MCF 10A (cell line): ENCODE results near the gene PLD5. TPM values are rescaled to one million over a fixed set of nuclear protein-coding genes. Genes with fewer than 3 reads are reported as not detected.

Source experiments
- Bru-seq: library from RNA; stranded (reverse); fragments of 400-500 nt; gene quantifications from one replicate; lab custom pipeline; 2021; lab: Mats Ljungman, UMichigan
- BruChase-seq, 2 experiments: library from RNA; stranded (reverse); fragments of 400-500 nt; gene quantifications; one replicate each; lab custom pipeline; 2021; lab: Mats Ljungman, UMichigan
- BruUV-seq: library from RNA; stranded (reverse); fragments of 400-500 nt; replicated peaks from 2 replicates; lab custom pipeline; 2021; lab: Mats Ljungman, UMichigan
- CTCF ChIA-PET: fragments of 300-600 bp; sonication (Branson Sonifier 250); formaldehyde crosslinking; extraction: SDS; loops from one replicate; lab custom pipeline; 2021; ENCODE audit warnings: antibody characterized with exemption, inconsistent platforms; lab: Yijun Ruan, JAX
- POLR2A ChIA-PET: fragments of 300-600, 350-650 bp; sonication (Branson Sonifier 250); formaldehyde crosslinking; extraction: SDS; loops from one replicate; lab custom pipeline; 2020; ENCODE audit warnings: antibody characterized with exemption, inconsistent platforms; lab: Yijun Ruan, JAX
- DNase-seq: peaks from one replicate; pipeline ENCODE4 v3.0.0-alpha.2; 2018; ENCODE audit not compliant: unreplicated experiment
- H3K27ac Mint-ChIP-seq: one replicate; pipeline ENCODE4 v1.8.0; 2022; ENCODE audit warnings: mild to moderate bottlenecking, low read depth, mixed read lengths; ENCODE audit not compliant: unreplicated experiment
- H3K27me3 Mint-ChIP-seq: one replicate; pipeline ENCODE4 v1.8.0; 2022; ENCODE audit warnings: mixed read lengths; ENCODE audit not compliant: insufficient read depth, unreplicated experiment
- H3K36me3 Mint-ChIP-seq: one replicate; pipeline ENCODE4 v1.8.0; 2022; ENCODE audit warnings: mild to moderate bottlenecking, moderate library complexity, mixed read lengths; ENCODE audit not compliant: insufficient read depth, unreplicated experiment
- H3K4me1 Mint-ChIP-seq: one replicate; pipeline ENCODE4 v1.8.0; 2022; ENCODE audit warnings: mixed read lengths; ENCODE audit not compliant: insufficient read depth, unreplicated experiment
- H3K4me3 Mint-ChIP-seq: one replicate; pipeline ENCODE4 v1.8.0; 2022; ENCODE audit warnings: mild to moderate bottlenecking, moderate library complexity, mixed read lengths; ENCODE audit not compliant: unreplicated experiment
- H3K9me3 Mint-ChIP-seq: one replicate; pipeline ENCODE4 v1.8.0; 2022; ENCODE audit warnings: mixed read lengths; ENCODE audit not compliant: unreplicated experiment
- intact Hi-C: fragments of 100-400 bp; cut with micrococcal nuclease; formaldehyde crosslinking; loops from 2 replicates; pipeline ENCODE4 v1.14.1; 2022
- long read RNA-seq: library from polyadenylated mRNA; stranded (forward); transcript quantifications from one replicate; pipeline ENCODE4 v2.0.0, GENCODE V29; 2022
- total RNA-seq: library from RNA; stranded (reverse); gene quantifications from 2 replicates; pipeline ENCODE4 v1.2.3, GENCODE V29; 2022
- TF ChIP-seq, protein P1 (sequence below): fragments of 200-600 bp; IDR thresholded peaks from one replicate; pipeline ENCODE4 v1.8.0; 2022; ENCODE audit warnings: antibody characterized with exemption, mild to moderate bottlenecking; ENCODE audit not compliant: unreplicated experiment

The PLD5 gene
- 16.1 and 18.3 TPM in 2 replicates for total RNA-seq
- Bru-seq, nascent RNA = percentile 71 among the genes with signal in this experiment
- BruChase-seq, experiment 1, labeled RNA remaining after a 6-hour chase = percentile 63 among the genes with signal in this experiment
- percentile 71 among the genes with signal in this experiment for BruChase-seq, experiment 2, labeled RNA remaining after a 2-hour chase
- long read RNA-seq, full-length matches to known transcripts = 9 of 16 reads
- long read RNA-seq, partial matches to known transcripts = 1 of 16 reads
- long read RNA-seq, other reads (novel, unspliced or antisense) = 6 of 16 reads

DNA sequence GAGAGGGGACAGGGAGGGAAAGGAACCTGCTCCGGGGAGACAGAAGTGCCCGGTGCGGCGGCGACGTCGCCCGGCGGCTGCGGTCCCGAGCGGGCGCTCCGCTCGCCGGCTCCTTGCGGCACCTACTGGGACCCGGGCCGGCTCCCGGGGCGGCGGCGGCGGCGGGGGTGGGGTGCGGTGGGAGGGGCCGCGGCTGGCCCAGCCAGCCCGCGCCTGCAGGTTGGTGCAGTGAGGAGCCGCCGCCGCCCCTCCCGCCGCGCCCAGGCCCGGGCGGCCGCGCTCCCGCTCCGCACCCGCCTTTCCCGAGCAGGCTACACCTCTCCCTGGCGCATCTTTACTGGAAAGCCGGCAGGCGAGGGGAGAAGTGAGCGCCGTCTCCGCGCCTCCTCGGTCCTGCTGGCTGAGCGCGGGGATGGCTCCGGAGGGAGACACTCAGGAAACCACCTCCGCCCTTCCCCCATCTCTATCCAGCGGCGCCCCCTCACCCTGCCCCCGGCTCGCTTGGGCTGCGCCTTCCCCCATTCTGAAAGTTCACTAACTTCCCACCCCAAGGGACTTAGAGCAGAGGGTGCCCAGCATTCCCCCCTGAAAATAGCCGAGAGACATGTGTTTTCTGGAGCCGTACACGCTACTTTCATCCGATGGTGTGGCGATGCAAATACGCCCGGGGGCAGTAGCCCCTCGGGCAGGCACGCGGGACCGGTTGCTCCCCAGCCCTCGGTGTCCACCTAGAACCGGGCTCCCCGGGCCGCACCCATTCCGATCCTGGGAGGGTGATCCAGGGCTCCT, at the start of gene PLD5:
PLD5 (minus strand) TSS at position 127 of the 789 bp plus-strand sequence.
- peak; percentile 61 for DNase-seq
- Mint-ChIP-seq H3K27ac (no peak within 1 kb of the TSS), H3K4me3 (peak within 1 kb of the TSS; percentile 79), H3K9me3 (no peaks in the 10 kb centered on the region), H3K27me3 (no peaks in the 10 kb centered on the region), H3K36me3 (no peaks in the 10 kb centered on the region), H3K4me1 (peaks cover 26% of the 10 kb centered on the region)
- POLR2A ChIA-PET = no interaction called here
- intact Hi-C loops = loop anchor here (1.0 to 10.0 kb wide), 8 partner anchors 58 to 801 kb away; no protein-coding TSS in a partner anchor
- TSS peak; percentile 63 for BruUV-seq
- TF ChIP-seq, protein P1, sequence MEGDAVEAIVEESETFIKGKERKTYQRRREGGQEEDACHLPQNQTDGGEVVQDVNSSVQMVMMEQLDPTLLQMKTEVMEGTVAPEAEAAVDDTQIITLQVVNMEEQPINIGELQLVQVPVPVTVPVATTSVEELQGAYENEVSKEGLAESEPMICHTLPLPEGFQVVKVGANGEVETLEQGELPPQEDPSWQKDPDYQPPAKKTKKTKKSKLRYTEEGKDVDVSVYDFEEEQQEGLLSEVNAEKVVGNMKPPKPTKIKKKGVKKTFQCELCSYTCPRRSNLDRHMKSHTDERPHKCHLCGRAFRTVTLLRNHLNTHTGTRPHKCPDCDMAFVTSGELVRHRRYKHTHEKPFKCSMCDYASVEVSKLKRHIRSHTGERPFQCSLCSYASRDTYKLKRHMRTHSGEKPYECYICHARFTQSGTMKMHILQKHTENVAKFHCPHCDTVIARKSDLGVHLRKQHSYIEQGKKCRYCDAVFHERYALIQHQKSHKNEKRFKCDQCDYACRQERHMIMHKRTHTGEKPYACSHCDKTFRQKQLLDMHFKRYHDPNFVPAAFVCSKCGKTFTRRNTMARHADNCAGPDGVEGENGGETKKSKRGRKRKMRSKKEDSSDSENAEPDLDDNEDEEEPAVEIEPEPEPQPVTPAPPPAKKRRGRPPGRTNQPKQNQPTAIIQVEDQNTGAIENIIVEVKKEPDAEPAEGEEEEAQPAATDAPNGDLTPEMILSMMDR = no peak
- CTCF ChIA-PET = interaction anchor here (0.6 to 1.9 kb wide), 17 partner anchors 10 to 412 kb away, joined by 3 to 13 read pairs (median 3); no protein-coding TSS in a partner anchor

DNA sequence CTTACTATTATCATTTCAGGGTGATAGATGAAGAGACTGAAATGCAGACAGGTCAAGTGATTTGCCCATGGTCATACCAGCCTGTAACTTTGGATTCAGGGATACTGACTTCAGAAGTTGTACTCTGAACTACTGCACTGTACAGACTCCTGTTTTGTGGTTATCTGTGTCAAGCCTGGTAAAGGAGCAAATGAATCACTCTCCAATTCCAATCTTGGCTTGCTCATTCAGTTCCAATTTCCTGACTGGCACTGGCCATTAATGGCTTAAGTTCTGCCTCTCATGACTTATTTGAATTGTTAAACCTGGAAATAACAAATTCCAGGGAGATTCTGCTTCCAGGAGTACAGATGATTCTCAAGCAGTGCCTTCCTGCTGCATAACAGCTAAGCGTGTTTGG, 45.4 kb upstream of the PLD5 start:
- Mint-ChIP-seq H3K27me3 (no peaks in the 10 kb centered on the region), H3K27ac (no peak overlapping the region), H3K36me3 (no peaks in the 10 kb centered on the region), H3K4me3 (no peak overlapping the region), H3K9me3 (no peaks in the 10 kb centered on the region), H3K4me1 (no peaks in the 10 kb centered on the region)
- TF ChIP-seq, protein P1 = no peak
- intact Hi-C loops = no loop called here
- ChIA-PET POLR2A (no interaction called here), CTCF (interaction anchor here (0.7 kb wide), 1 partner anchor 14 kb away, joined by 3 read pairs; no protein-coding TSS in a partner anchor)
- no TSS peak for BruUV-seq
- DNase-seq = no peak

DNA sequence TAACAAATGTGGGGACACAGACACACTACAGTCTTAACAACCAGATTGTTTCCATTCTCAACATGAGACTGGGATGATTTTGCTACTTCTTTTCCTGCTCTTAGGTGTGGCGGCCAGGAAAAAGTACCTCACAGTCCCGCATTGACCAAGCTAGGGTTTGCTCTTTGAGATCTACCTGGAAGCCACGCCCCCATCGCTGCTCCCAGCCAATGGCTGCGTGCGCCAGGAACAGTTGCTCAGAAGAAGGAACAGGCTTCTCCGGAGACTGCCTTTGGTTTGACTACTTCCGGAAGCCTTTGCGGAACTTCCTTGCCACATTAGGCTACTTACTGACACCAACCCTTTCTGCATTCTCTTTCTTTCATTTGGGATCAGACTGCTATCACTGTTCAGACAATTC, 44.2 kb upstream of the PLD5 start:
- no peaks in the 10 kb centered on the region for H3K27me3 Mint-ChIP-seq
- ChIA-PET CTCF (interaction anchor here (0.7 kb wide), 1 partner anchor 141 kb away, joined by 3 read pairs; no protein-coding TSS in a partner anchor), POLR2A (interaction anchor here (0.8 kb wide), 1 partner anchor 9 kb away, joined by 3 read pairs; no protein-coding TSS in a partner anchor)
- intact Hi-C loops = no loop called here
- no peak overlapping the region for H3K4me3 Mint-ChIP-seq
- H3K36me3 Mint-ChIP-seq = no peaks in the 10 kb centered on the region
- H3K4me1 Mint-ChIP-seq = no peaks in the 10 kb centered on the region
- DNase-seq = no peak
- TF ChIP-seq, protein P1 = no peak
- H3K27ac Mint-ChIP-seq = no peak overlapping the region
- no TSS peak for BruUV-seq
- no peaks in the 10 kb centered on the region for H3K9me3 Mint-ChIP-seq

DNA sequence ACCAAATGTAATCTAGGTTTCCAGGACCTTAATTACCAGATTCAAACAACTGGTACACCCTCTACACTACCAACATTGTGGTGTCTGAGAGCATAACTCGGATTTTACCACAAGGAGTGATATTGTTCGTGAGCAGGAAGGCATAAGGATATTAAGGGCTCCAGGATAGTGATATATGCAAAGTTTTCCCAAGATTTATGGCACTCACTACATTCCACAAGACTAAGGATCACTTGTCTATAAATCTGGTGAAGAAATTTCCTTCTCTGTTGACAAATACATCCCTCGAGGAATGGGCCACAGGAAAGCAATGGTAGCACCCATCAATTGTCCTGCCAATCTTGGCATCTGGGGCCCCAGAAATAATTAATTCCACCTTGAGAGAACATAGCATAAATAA, 43.1 kb upstream of the PLD5 start:
- Mint-ChIP-seq H3K4me1 (no peaks in the 10 kb centered on the region), H3K36me3 (no peaks in the 10 kb centered on the region), H3K27ac (no peak overlapping the region), H3K9me3 (no peaks in the 10 kb centered on the region), H3K4me3 (no peak overlapping the region), H3K27me3 (no peaks in the 10 kb centered on the region)
- DNase-seq = no peak
- no TSS peak for BruUV-seq
- TF ChIP-seq, protein P1 = no peak
- POLR2A ChIA-PET = no interaction called here
- CTCF ChIA-PET = interaction anchor here (0.7 kb wide), 1 partner anchor 25 kb away, joined by 3 read pairs; no protein-coding TSS in a partner anchor
- intact Hi-C loops = no loop called here
